Measurements from ENCODE around the gene MIDN.

- no peak for TF ChIP-seq NFIC (IDR thresholded peaks at IDR 0.05; ENCODE audit: low read depth, low read length)
- no peak for TF ChIP-seq EP300 (IDR thresholded peaks at IDR 0.05; ENCODE audit: borderline replicate concordance in 1 of 2, control insufficient read depth in 1 of 2, low read depth in 2 of 2, low read length in 2 of 2)
- TF ChIP-seq EZH2 (IDR thresholded peaks at IDR 0.05; ENCODE audit: borderline replicate concordance, control insufficient read depth, low read depth, low read length): no peak
- no peak for TF ChIP-seq MLLT1 (IDR thresholded peaks at IDR 0.05)
- TF ChIP-seq REST (IDR thresholded peaks at IDR 0.05; ENCODE audit: low read depth, low read length): no peak
- no peak for TF ChIP-seq ZBTB33 (IDR thresholded peaks at IDR 0.05)
- no peak for TF ChIP-seq CTCF (IDR thresholded peaks at IDR 0.05 in 2 of 3, conservative IDR thresholded peaks at IDR 0.05 in 1 of 3; ENCODE audit: control insufficient read depth in 2 of 3, extremely low read depth in 1 of 3, insufficient read depth in 1 of 3, low read depth in 3 of 3, low read length in 3 of 3)
- TF ChIP-seq MAX (IDR thresholded peaks at IDR 0.05; ENCODE audit: low read depth, low read length): no peak
- TF ChIP-seq SIN3A (IDR thresholded peaks at IDR 0.05; ENCODE audit: low read depth, low read length): no peak
- TF ChIP-seq POLR2A (IDR thresholded peaks at IDR 0.05; ENCODE audit: low read depth, low read length): no peak
Observed at GRCh38 chr19:1235625-1236538, 12.5 kb upstream of the MIDN start.

Measured in GM12878 (cell line).